SKM-1 (cell line): Measurements from ENCODE around the gene OR10V1.
A peak's percentile ranks its signal among the peaks of the same experiment; 100 is the strongest.

Source experiments
- DNase-seq: peaks from one replicate; lab custom pipeline; 2025; ENCODE audit not compliant: unreplicated experiment; lab: John Stamatoyannopoulos, UW

OR10V1 gene, protein sequence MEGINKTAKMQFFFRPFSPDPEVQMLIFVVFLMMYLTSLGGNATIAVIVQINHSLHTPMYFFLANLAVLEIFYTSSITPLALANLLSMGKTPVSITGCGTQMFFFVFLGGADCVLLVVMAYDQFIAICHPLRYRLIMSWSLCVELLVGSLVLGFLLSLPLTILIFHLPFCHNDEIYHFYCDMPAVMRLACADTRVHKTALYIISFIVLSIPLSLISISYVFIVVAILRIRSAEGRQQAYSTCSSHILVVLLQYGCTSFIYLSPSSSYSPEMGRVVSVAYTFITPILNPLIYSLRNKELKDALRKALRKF

GRCh38 chr11:59713745-59714144 is at the start of gene OR10V1:
TSS of gene OR10V1 (minus strand) at chr11:59713845. CDS start at chr11:59713845, 0 bp downstream.
- no peak for DNase-seq

DNA sequence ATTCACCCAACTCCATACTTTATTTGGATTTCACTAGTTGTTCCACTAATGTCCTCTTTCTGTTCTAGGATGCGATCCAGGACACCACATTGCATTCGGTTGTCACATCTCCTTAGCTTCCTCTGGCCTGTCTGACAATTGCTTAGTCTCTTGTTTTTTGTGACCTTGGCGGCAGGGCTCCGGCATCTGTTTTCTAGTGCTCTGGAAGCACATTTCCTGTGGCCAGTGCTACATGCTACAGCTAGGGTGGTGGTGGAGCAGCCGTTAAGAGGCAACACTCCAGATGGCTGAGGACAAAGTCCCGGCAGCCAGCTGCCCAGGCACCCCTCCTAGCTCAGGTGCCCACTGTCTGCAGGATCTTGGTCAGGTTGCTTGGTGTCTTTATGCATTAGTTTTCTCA is 48.3 kb upstream of the OR10V1 start:
- DNase-seq, result no peak

- DNase-seq, result no peak
These were observed 47.1 kb upstream of the OR10V1 start for GRCh38 chr11:59760771-59761170.

- no peak for DNase-seq
These were observed 46.3 kb upstream of the OR10V1 start for GRCh38 chr11:59759900-59760299.

GRCh38 chr11:59758401-59759037 is 44.9 kb upstream of the OR10V1 start:
- no peak for DNase-seq

GRCh38 chr11:59756845-59757244 is 43.2 kb upstream of the OR10V1 start:
- DNase-seq, result no peak

GRCh38 chr11:59756558-59756840 is 42.9 kb upstream of the OR10V1 start:
- DNase-seq, result no peak

DNA sequence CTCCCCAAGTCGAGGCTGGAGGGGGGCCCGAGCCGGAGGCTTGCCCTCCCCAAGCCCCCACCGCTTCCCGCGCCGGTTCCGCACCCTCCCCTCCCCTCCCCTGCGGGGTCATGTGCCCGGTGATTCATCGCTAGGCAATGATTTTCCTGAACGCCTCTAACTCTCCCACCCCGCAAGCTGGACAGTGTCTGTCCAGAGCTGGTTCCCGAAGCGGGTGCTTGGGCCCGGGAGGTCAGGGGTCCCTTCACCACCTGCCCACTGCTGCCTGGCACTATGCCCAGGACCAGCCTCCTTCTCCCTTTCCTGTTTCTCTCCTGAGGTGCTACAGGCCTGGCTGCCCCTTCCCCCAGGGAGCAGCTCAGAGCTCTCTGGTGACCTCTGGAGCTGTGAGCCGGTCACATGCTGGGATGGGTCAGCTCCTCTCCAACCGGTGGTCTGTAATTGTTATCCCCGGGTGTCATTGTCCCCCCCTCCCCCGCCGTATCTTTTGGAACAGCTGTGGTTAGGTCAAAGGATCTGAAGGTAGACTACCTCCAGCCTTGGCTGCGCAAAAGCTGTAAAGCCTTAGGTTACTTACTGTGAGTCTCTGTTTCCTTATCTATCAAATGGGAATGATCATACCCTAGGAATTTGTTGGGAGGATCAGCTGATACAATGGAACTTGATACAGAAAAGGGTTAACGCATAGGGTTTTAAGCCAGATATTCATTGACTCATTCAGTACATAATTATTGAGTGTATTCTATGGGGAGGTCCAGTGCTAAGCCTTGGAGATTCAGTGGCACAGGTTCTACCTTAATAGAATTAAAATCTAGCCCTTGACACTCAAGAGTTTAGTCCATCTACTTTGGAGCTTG is 42.3 kb upstream of the OR10V1 start:
- DNase-seq, result no peak

- DNase-seq, result peak; percentile 11
These were observed 41.4 kb upstream of the OR10V1 start, which contains the start of gene STX3 for GRCh38 chr11:59754859-59755700. TSS of gene STX3 (plus strand) at chr11:59755376. CDS start at chr11:59755606, 230 bp downstream.

DNA sequence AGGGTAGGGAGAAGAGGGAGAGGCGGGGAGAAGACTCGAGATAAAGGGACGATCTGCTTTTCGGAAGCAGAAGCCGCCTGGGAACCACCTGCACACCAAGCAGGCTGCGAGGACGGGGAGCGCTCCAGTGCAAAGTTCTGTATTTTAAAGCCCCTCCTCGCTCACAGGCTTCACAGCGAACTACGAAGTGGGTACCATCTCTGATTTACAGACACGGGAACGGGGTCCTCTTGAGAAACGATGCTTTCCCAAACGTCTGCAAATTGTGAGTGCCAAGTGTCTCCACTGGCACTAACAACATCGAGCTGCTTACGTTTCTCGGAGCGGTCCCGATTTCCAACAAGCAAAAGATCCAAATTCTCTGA is 40.8 kb upstream of the OR10V1 start:
- DNase-seq, result no peak

GRCh38 chr11:59753650-59754493 is 40.2 kb upstream of the OR10V1 start:
- DNase-seq, result peak; percentile 53

- DNase-seq, result no peak
These were observed 32.5 kb upstream of the OR10V1 start for GRCh38 chr11:59746111-59746510.

GRCh38 chr11:59730896-59731565 is 17.4 kb upstream of the OR10V1 start:
- DNase-seq, result no peak

DNA sequence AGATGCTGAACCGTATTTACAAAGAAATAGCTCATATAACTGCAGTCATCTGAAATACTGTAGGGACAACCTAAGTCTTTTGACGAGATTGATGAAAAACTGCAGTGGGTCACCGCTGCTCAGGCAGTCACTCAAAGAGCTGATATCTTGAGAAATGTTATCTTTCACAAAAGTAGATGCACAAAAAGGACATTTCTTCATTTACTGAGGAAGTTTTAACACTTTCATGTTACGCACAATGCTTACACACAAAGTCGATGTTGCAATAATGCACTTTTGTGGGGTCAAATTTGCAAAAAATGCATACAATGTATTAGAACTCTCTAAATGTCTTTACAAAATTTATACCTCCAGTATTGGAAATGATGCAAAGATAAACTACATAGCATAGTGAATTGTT is 16.2 kb upstream of the OR10V1 start:
- DNase-seq, result no peak

- DNase-seq, result peak; percentile 6
These were observed 15.3 kb upstream of the OR10V1 start for GRCh38 chr11:59728913-59729312.

- no peak for DNase-seq
These were observed 14.5 kb upstream of the OR10V1 start for GRCh38 chr11:59728154-59728553.

- DNase-seq, result no peak
These were observed 13.8 kb upstream of the OR10V1 start for GRCh38 chr11:59727426-59727825.

DNA sequence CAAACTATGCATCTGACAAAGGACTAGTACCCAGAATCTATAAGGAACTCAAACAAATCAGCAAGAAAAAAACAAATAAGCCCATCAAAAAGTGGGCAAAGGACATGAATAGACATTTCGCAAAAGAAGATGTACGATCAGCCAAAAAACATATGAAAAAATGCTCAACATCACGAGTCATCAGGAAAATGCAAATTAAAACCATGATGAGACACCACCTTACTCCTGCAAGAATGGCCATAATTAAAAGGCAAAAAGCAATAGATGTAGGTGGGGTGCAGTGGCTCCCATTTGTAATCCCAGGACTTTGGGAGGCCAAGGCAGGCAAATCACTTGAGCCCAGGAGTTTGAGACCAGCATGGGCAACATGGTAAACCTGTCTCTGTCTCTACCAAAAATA is 10.4 kb upstream of the OR10V1 start:
- no peak for DNase-seq

DNA sequence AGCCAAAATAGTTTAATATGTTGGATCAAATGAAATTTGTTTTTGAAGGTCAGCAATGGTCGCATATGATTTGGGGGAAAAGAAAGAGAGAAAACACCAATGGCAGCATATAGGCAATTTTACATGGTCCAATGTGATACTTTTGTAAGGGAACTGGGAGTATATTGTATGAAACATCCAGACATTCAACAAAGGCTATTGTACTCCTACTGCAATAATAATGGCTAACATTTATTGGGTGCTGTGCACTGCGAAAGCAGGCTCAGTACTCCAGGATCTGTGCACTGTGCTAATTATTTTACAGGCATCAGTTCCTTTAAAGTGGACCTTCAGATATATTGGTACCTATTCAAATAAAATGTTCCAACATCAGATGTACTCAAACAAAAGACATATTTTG is 5.9 kb upstream of the OR10V1 start:
- no peak for DNase-seq

GRCh38 chr11:59716051-59716450 is 2.4 kb upstream of the OR10V1 start:
- DNase-seq, result no peak
